ENCODE data around the gene FOXS1. TPM values are rescaled to one million over a fixed set of nuclear protein-coding genes. Genes with fewer than 3 reads are reported as not detected.

The FOXS1 gene
- total RNA-seq, 1 experiment from 2014 or later, result 0.22 TPM

DNA sequence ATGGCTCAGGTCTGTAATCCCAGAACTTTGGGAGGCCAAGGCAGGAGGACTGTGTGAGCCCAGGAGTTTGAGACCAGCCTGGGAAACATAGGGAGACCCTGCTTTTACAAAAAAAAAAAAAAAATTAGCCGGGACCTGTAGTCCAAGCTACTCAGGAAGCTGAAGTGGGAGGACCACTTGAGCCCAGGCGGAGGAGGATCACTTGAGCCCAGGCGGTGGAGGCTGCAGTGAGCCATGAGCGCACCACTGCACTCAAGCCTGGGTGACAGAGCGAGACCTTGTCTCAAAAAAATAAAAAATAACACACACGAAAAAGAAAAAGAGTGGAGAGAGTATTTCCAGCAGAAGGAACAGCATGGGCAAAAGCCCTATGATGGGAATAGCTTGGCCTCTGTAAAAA is 27.0 kb upstream of the FOXS1 start:
- H3K27ac Mint-ChIP-seq, result no peak overlapping the region
- Histone ChIP-seq H2AFZ (ENCODE audit: low read length) (no peak overlapping the region), H2BK12ac (ENCODE audit: insufficient read length, low read depth, low read length) (no peak overlapping the region), H3K4ac (ENCODE audit: low read depth, low read length) (no peak overlapping the region), H3K4me2 (ENCODE audit: insufficient read depth, insufficient read length, low read length) (no peak overlapping the region), H4K5ac (ENCODE audit: insufficient read length, low read depth, low read length) (no peak overlapping the region), H4K8ac (replicated peaks; ENCODE audit: insufficient read length, low read depth, low read length) (no peak overlapping the region), H2BK20ac (ENCODE audit: low read depth, low read length, poor library complexity, severe bottlenecking) (no peak overlapping the region), H2BK5ac (ENCODE audit: insufficient read length, low read length) (no peak overlapping the region), H4K91ac (ENCODE audit: insufficient read length, low read depth, low read length) (no peak overlapping the region), H3K23me2 (ENCODE audit: insufficient read length, low read depth, low read length, poor library complexity, severe bottlenecking) (peaks cover 12% of the 10 kb centered on the region), H3K9me3 (ENCODE audit: control insufficient read depth, low read depth, low read length) (no peaks in the 10 kb centered on the region), H2AK5ac (ENCODE audit: insufficient read length, low read length) (no peak overlapping the region), H3K79me1 (ENCODE audit: insufficient read depth, low read depth, low read length, poor library complexity, severe bottlenecking) (no peaks in the 10 kb centered on the region), H3K56ac (ENCODE audit: insufficient read length, low read depth, low read length) (no peak overlapping the region), H3K23ac (ENCODE audit: insufficient read length, low read depth, low read length) (no peak overlapping the region), H3K79me2 (ENCODE audit: insufficient read depth, low read length) (no peaks in the 10 kb centered on the region), H3K18ac (ENCODE audit: insufficient read length, low read depth, low read length) (no peak overlapping the region), H2BK120ac (ENCODE audit: low read depth, low read length, poor library complexity, severe bottlenecking) (no peak overlapping the region), H3K9ac (ENCODE audit: extremely low read depth, insufficient read length, low read length) (no peak overlapping the region), H3T11ph (ENCODE audit: low read length) (no peak overlapping the region), H3K27me3 (ENCODE audit: insufficient read depth, low read length) (peaks cover 16% of the 10 kb centered on the region; the same call in 1 of the 2 replicates), H3K4me1 (ENCODE audit: insufficient read depth, low read length) (no peaks in the 10 kb centered on the region), H2BK15ac (ENCODE audit: low read depth, low read length) (no peak overlapping the region), H4K20me1 (ENCODE audit: control insufficient read depth, insufficient read depth, insufficient read length) (no peaks in the 10 kb centered on the region), H3K14ac (ENCODE audit: insufficient read depth, low read length) (no peak overlapping the region), H3K27ac (ENCODE audit: insufficient read length, low read depth, low read length) (no peak overlapping the region)
- DNase-seq, result no peak
- no CpG with 5 or more reads among the region's 6 CpGs for WGBS (ENCODE audit: extremely low coverage, insufficient read length, low lambda C conversion rate)
- no peaks in the 10 kb centered on the region for H3K9me3 Mint-ChIP-seq
- no peak overlapping the region for H3K4me3 Mint-ChIP-seq
- peaks cover 60% of the 10 kb centered on the region for H3K27me3 Mint-ChIP-seq (ENCODE audit: low read depth)
- H3K4me1 Mint-ChIP-seq, result peaks cover 11 to 23% of the 10 kb centered on the region in 2 experiments
- no peaks in the 10 kb centered on the region for H3K36me3 Mint-ChIP-seq (ENCODE audit: insufficient read depth in 1 of 3, low read depth in 3 of 3)
- TF ChIP-seq, protein P1, sequence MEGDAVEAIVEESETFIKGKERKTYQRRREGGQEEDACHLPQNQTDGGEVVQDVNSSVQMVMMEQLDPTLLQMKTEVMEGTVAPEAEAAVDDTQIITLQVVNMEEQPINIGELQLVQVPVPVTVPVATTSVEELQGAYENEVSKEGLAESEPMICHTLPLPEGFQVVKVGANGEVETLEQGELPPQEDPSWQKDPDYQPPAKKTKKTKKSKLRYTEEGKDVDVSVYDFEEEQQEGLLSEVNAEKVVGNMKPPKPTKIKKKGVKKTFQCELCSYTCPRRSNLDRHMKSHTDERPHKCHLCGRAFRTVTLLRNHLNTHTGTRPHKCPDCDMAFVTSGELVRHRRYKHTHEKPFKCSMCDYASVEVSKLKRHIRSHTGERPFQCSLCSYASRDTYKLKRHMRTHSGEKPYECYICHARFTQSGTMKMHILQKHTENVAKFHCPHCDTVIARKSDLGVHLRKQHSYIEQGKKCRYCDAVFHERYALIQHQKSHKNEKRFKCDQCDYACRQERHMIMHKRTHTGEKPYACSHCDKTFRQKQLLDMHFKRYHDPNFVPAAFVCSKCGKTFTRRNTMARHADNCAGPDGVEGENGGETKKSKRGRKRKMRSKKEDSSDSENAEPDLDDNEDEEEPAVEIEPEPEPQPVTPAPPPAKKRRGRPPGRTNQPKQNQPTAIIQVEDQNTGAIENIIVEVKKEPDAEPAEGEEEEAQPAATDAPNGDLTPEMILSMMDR (conservative IDR thresholded peaks at IDR 0.05), result no peak
